ES-I3 (cell line): ENCODE results near the gene C2orf92.
"Not testable (repeated sequence)": the region's sequence is repeated elsewhere in the genome, so short reads cannot be mapped to it uniquely, and the experiment has no call there.

Experiments
- H3K36me3 ChIP-seq: 2 replicates; pipeline ENCODE4 v1.6.1; 2013; ENCODE audit warnings: mild to moderate bottlenecking, low read length, control low read depth, moderate library complexity; ENCODE audit not compliant: insufficient read depth
- H3K4me1 ChIP-seq: 2 replicates; pipeline ENCODE4 v1.6.1; 2013; ENCODE audit warnings: mild to moderate bottlenecking, control low read depth, low read length; ENCODE audit not compliant: insufficient read depth
- H3K9ac ChIP-seq: 2 replicates; pipeline ENCODE4 v1.6.1; 2013; ENCODE audit warnings: low read depth, mild to moderate bottlenecking, low read length, moderate library complexity
- H3K9me3 ChIP-seq: 2 replicates; pipeline ENCODE4 v1.6.1; 2013; ENCODE audit warnings: mild to moderate bottlenecking, low read length, moderate library complexity; ENCODE audit not compliant: control insufficient read depth, insufficient read depth

The C2orf92 gene

GRCh38 chr2:97664636-97664970 is 4.9 kb upstream of the C2orf92 start:
- H3K36me3 ChIP-seq: no peaks in the 10 kb centered on the region; the same call in 1 of the 2 replicates
- peak overlapping the region; percentile 86 for H3K9ac ChIP-seq
- peaks cover 9% of the 10 kb centered on the region for H3K4me1 ChIP-seq
- no peaks in the 10 kb centered on the region for H3K9me3 ChIP-seq

GRCh38 chr2:97670471-97670870 is 958 bp downstream of the C2orf92 start:
- peaks cover 11% of the 10 kb centered on the region; the same call in 1 of the 2 replicates for H3K4me1 ChIP-seq
- H3K36me3 ChIP-seq: no peaks in the 10 kb centered on the region
- H3K9me3 ChIP-seq: no peaks in the 10 kb centered on the region
- no peak overlapping the region for H3K9ac ChIP-seq

- Histone ChIP-seq H3K9ac (no peak overlapping the region), H3K9me3 (no peaks in the 10 kb centered on the region)
Measured at GRCh38 chr2:97671526-97671925, 2.0 kb downstream of the C2orf92 start.

GRCh38 chr2:97672606-97673140 is 3.2 kb downstream of the C2orf92 start:
- not testable (repeated sequence) for H3K9me3 ChIP-seq, H3K36me3 ChIP-seq, H3K9ac ChIP-seq
- peaks cover 17% of the 10 kb centered on the region; the same call in 1 of the 2 replicates for H3K4me1 ChIP-seq

More at GRCh38 chr2:97671526-97671925, 2.0 kb downstream of the C2orf92 start:
- H3K4me1 ChIP-seq: peaks cover 17% of the 10 kb centered on the region; the same call in 1 of the 2 replicates
- no peaks in the 10 kb centered on the region for H3K36me3 ChIP-seq

- no peaks in the 10 kb centered on the region for H3K36me3 ChIP-seq
- H3K9ac ChIP-seq: no peak overlapping the region
- H3K9me3 ChIP-seq: no peaks in the 10 kb centered on the region
Measured at GRCh38 chr2:97673182-97673914, 3.8 kb downstream of the C2orf92 start.

GRCh38 chr2:97673915-97674283 is 4.4 kb downstream of the C2orf92 start:
- Histone ChIP-seq H3K9me3 (no peaks in the 10 kb centered on the region), H3K36me3 (no peaks in the 10 kb centered on the region), H3K4me1 (peaks cover 17% of the 10 kb centered on the region; the same call in 1 of the 2 replicates), H3K9ac (no peak overlapping the region)

More at GRCh38 chr2:97673182-97673914, 3.8 kb downstream of the C2orf92 start:
- peaks cover 17% of the 10 kb centered on the region; the same call in 1 of the 2 replicates for H3K4me1 ChIP-seq

- peaks cover 17% of the 10 kb centered on the region; the same call in 1 of the 2 replicates for H3K4me1 ChIP-seq
- no peaks in the 10 kb centered on the region for H3K36me3 ChIP-seq
- H3K9me3 ChIP-seq: no peaks in the 10 kb centered on the region
- no peak overlapping the region for H3K9ac ChIP-seq
Measured at GRCh38 chr2:97675430-97676113, 6.1 kb downstream of the C2orf92 start.

- Histone ChIP-seq H3K36me3 (no peaks in the 10 kb centered on the region), H3K4me1 (peaks cover 17% of the 10 kb centered on the region; the same call in 1 of the 2 replicates), H3K9me3 (no peaks in the 10 kb centered on the region), H3K9ac (no peak overlapping the region)
Measured at GRCh38 chr2:97676620-97677019, 7.1 kb downstream of the C2orf92 start.

- H3K9me3 ChIP-seq: no peaks in the 10 kb centered on the region
- H3K36me3 ChIP-seq: no peaks in the 10 kb centered on the region
- no peak overlapping the region for H3K9ac ChIP-seq
- H3K4me1 ChIP-seq: peaks cover 17% of the 10 kb centered on the region; the same call in 1 of the 2 replicates
Measured at GRCh38 chr2:97677480-97677879, 8.0 kb downstream of the C2orf92 start.

- Histone ChIP-seq H3K9me3 (no peaks in the 10 kb centered on the region; the same call in 1 of the 2 replicates), H3K9ac (no peak overlapping the region), H3K36me3 (no peaks in the 10 kb centered on the region), H3K4me1 (peaks cover 17% of the 10 kb centered on the region; the same call in 1 of the 2 replicates)
Measured at GRCh38 chr2:97678298-97678697, 8.8 kb downstream of the C2orf92 start.

GRCh38 chr2:97687235-97687634 is 17.7 kb downstream of the C2orf92 start:
- not testable (repeated sequence) for H3K9me3 ChIP-seq, H3K9ac ChIP-seq, H3K36me3 ChIP-seq
- H3K4me1 ChIP-seq: peaks cover 13% of the 10 kb centered on the region

- Histone ChIP-seq H3K4me1 (peaks cover 13% of the 10 kb centered on the region), H3K36me3 (no peaks in the 10 kb centered on the region), H3K9me3 (no peaks in the 10 kb centered on the region; the same call in 1 of the 2 replicates), H3K9ac (no peak overlapping the region)
Measured at GRCh38 chr2:97688062-97688827, 18.7 kb downstream of the C2orf92 start.

- no peak overlapping the region for H3K9ac ChIP-seq
- no peaks in the 10 kb centered on the region for H3K36me3 ChIP-seq
Measured at GRCh38 chr2:97691166-97691565, 21.7 kb downstream of the C2orf92 start.

GRCh38 chr2:97693476-97693875 is 24.0 kb downstream of the C2orf92 start:
- H3K36me3 ChIP-seq: no peaks in the 10 kb centered on the region
- H3K9me3 ChIP-seq: no peaks in the 10 kb centered on the region
- peaks cover 10% of the 10 kb centered on the region for H3K4me1 ChIP-seq
- H3K9ac ChIP-seq: no peak overlapping the region

More at GRCh38 chr2:97691166-97691565, 21.7 kb downstream of the C2orf92 start:
- Histone ChIP-seq H3K9me3 (no peaks in the 10 kb centered on the region), H3K4me1 (peaks cover 13% of the 10 kb centered on the region)
